Raji (cell line): ENCODE measurements around the gene PPP2R1B.

Source experiments
- POLR2A ChIP-seq: IDR thresholded peaks from 2 replicates; pipeline ENCODE4 v1.6.1; 2011; ENCODE audit warnings: low read depth, low read length, control low read depth; ENCODE audit not compliant: insufficient read depth

The PPP2R1B gene

GRCh38 chr11:111698852-111699559, 67.2 kb downstream of the PPP2R1B start:
- TF ChIP-seq POLR2A = no peak

DNA sequence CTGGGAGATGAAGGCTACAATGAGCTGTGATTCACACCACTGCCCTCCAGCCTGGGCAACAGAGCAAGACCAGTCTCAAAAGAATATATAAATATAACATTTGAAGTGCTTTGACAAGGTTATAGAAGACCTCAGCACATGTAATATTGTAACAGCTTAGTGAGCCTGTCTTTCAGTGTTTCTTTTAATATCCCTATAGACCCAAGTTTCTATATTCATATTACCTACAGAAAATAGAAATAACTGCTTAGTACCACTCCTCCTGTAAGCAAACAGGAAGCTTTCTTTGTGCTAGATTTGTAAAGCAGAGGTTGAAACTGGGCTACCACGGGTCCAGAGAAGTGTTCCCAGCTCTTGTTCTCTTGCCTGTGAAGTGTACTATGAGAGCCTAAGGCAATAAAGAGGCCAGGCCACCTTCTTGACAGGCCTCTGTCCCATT, 68.2 kb downstream of the PPP2R1B start:
- no peak for TF ChIP-seq POLR2A

GRCh38 chr11:111696556-111696955, 69.6 kb downstream of the PPP2R1B start:
- no peak for TF ChIP-seq POLR2A

GRCh38 chr11:111694851-111695250, 71.3 kb downstream of the PPP2R1B start:
- TF ChIP-seq POLR2A = no peak

- no peak for TF ChIP-seq POLR2A
Measured at GRCh38 chr11:111693224-111693937, 72.8 kb downstream of the PPP2R1B start.

DNA sequence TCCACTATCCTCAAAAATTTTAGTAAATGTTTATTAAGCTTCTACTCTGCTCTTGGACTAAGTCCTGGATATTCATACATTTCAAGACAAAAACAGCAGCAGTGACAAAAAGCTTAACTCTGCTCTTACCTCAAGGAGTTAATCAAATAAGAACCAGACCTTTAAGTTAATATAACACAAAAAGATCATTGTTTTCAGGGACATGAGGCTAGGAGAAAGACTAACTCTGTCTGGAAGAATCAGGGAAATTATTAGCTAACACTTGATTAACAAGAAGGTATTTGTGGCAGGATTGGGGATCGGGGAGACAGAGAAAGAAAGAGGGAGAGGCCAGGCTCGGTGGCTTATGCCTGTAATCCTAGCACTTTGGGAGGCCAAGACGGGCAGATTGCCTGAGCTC, 74.4 kb downstream of the PPP2R1B start:
- no peak for TF ChIP-seq POLR2A

DNA sequence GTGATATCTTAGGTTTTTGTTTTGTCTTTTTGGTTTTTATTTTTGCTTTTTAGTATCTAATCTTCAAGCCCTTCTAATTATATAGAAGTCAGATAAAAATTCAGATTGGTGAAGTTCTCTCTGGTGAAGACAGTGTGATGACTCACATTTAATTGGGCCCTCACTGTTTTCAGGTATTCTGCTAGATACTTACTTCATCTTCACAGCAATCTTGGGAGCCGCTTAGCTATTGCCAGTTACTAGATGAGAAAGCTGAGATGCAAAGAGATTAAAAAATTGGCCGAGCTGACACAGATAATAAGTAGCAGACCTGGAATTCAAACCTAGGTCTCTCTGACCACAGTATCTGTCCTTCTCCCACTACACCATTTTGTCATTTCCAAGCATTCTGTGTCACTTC, 75.0 kb downstream of the PPP2R1B start:
- TF ChIP-seq POLR2A = no peak

- TF ChIP-seq POLR2A = no peak
Measured at GRCh38 chr11:111688013-111688412, 78.2 kb downstream of the PPP2R1B start.

GRCh38 chr11:111684251-111684650, 81.9 kb downstream of the PPP2R1B start:
- TF ChIP-seq POLR2A = no peak

DNA sequence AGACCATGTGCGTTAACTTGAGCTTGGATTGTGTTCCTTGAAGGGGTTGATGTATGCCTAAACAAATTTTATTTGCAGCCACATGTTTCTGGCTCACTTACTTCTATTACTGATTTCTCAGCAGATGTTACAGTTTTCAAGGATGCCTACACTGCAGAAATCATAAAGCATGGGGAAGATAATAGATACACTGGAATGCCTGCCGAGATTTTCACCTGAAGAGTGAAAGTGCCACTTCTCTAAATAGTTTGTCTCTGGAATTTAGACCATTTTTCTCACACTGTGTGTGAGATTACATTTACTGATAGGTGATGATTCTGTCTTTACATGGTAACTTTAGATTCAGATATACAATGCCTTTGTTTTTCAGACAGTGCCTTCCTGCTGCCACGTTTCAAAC, 82.4 kb downstream of the PPP2R1B start:
- TF ChIP-seq POLR2A = no peak

DNA sequence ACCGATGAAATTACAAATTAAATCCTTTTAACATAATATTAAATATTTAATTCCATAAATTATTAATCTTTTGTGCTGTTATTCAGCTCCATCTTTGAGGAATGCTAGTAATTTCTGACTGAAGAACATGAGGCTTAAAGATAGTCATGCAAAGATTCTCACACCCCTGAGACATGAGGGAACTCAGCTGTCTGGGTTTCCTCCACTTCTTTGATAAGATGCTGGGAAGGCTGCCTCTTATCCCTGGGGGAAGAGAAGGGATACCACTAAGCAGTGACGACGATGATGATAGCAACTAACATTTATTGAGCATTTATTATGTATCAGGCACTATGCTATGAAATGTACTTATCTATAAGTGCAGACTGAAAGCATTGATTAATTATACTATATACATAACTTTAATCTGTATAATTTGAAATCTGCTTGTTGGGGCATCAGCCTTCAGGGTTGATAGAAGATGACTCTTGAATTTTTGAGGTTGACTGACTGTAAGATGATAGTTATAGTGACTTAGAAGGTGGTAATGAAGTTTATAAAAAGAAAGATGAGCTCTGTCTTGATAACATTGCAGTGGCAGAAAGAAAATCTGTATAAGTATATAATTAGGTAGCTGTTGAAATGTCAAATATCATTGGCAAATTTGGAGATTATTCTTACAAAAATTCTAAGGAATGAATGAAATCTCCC, 85.6 kb downstream of the PPP2R1B start:
- no peak for TF ChIP-seq POLR2A
